Activated CD4-positive, alpha-beta T cell treated with anti-CD3 and anti-CD28 coated beads, Interleukin-2, amount 50 U/mL, for 16 hours (primary cell): ENCODE results near the gene ACTN4.
"Not testable (repeated sequence)": the region's sequence is repeated elsewhere in the genome, so short reads cannot be mapped to it uniquely, and the experiment has no call there.

Experiments
- DNase-seq: peaks from one replicate; pipeline ENCODE4 v3.0.0-alpha.2; 2020

ACTN4 gene

DNA sequence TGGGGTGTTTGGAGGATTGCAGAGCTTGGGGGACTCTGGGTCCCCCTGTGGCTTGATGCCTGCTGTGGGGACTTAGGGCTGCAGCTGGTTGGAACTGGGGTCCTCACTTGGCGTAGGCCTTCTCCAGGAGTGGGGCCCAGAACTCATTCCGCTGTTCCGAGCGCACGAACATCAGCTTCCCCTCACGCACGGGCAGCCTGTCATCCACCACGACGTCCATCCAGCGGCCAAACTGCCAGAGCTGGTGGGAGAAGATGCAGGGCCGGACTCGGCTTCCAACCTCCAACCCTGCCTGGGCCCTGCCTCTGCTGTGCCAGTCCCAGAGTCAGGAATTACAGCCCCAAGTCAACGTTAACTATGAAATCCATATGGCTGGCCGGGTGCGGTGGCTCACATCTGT lies 94.2 kb downstream of the ACTN4 start:
- DNase-seq, result no peak

DNA sequence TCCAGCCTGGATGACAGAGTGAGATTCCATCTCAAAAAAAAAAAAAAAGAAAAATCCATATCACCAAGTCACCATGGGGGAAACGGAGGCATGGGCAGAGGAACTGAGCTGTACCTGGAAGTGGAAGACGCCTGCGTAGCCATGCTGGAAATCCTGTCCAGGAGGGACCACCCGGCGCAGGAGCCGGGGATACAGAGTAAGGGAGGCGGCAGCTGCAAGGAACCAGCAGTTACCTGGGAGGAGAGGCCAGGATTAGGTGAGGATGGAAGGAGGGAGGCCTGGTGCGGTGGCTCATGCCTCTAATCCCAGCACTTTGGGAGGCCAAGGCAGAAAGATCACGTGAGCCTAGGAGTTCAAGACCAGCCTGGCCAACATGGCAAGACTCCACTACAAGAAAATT lies 94.8 kb downstream of the ACTN4 start:
- no peak for DNase-seq

DNA sequence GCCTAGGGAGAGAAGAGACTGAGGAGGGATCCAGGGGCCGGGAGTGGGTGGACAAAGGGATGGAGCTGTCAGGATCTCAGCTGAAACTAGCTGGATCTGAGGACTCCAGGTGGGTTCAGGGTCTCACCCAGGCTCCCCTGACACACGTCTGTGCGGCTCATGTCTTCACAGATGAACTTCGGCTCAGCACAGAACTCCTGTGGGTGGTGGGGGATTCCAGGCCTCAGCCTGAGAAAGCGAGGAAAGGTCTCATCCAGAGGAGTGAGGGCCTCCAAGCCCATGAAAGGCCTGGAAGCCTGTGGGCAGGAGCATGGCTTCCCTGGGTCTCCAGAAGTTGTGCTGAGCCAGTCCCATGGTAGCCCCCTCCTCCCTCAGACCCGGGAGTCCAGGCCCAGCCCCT lies 95.5 kb downstream of the ACTN4 start:
- DNase-seq, result no peak

DNA sequence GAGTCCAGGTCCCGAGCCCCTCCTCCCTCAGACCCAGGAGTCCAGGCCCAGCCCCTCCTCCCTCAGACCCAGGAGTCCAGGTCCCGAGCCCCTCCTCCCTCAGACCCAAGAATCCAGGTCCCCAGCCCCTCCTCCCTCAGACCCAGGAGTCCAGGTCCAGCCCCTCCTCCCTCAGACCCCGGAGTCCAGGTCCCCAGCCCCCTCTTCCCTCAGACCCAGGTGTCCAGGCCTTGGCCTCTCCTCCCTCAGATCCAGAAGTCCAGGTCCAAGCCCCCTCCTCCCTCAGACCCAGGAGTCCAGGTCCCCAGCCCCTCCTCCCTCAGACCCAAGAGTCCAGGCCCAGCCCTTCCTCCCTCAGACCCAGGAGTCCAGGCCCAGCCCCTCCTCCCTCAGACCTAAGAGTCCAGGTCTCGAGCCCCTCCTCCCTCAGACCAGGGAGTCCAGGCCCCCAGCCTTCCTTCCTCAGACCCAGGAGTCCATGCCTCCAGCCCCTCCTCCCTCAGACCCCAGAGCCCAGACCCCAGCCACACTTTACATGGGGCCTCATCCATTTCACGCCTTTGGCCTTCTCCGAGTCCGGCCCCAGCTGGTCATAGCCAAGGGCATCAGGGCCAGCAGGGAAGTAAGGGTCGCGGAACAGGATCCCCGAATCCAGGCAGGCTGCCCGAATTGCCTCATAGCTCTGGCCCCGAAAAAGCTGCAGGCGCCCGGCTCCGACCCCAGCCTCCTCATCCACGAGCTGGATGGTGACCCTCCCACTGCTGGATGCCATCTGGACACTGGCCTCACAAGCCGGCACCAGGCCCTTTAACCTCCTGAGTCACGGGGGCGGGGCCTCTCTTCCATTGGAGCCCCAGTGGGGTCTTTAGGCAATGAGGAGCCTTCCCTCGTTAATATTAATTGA lies 96.2 kb downstream of the ACTN4 start:
- no peak for DNase-seq

DNA sequence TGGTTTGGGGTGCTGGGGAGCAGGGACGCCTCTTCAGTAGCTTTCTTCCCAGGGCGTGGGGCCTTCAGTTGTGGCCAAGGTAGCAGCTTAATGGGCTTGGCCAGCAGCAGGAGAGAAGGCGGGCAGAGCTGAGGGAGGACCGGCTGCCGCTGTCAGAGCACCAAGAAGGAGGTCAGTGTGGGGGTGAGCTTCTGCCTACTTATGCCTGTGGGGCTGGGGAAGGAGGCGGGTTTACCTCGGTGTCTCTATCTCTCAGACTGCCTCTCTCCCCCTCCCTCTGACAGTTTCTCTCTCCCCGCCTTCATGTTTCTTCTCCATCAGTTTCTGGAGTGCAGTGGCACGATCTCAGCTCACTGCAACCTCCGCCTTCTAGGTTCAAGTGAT lies 96.8 kb downstream of the ACTN4 start, which contains the start of gene CAPN12:
TSS of gene CAPN12 (minus strand) at position 177 of the 384 bp plus-strand sequence. CDS start 309 bp downstream, outside the sequence.
- no peak for DNase-seq

DNA sequence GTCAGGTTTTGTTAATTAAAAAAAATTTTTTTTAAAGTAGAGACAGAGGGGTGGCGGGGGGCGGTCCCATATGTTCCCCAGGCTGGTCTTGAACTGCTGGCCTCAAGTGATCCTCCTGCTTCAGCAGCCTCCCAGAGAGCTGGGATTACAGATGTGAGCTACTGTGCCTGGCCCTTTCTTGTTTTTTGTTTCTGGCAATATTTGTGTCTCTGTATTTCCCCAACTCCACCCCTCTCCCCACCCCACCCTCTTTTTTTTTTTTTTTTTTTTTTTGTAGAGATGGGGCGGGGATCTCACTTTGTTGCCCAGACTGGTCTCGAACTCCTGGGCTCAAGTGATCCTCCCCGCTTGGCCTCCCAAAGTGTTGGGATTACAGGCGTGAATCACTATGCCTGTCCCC lies 97.4 kb downstream of the ACTN4 start:
- DNase-seq, result no peak

DNA sequence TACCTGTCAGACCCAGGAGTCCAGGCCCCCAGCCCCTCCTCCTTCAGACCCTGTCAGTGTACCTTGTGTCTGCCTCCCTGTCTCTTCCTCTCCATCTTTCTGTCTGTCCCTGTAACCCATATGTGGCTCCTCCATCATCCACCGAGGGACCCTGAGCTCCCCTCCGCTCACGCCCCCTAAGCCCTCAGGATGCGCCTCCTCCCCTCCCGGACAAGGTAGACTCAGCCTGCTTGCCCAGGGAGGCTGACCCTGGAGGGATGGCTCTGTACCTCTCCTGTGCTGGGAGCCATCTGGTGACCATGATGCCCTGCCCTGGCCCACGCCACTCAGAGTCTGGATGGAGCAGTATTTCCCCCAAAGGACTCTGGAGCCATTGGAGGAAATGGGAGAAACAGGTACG lies 97.9 kb downstream of the ACTN4 start:
- no peak for DNase-seq

DNA sequence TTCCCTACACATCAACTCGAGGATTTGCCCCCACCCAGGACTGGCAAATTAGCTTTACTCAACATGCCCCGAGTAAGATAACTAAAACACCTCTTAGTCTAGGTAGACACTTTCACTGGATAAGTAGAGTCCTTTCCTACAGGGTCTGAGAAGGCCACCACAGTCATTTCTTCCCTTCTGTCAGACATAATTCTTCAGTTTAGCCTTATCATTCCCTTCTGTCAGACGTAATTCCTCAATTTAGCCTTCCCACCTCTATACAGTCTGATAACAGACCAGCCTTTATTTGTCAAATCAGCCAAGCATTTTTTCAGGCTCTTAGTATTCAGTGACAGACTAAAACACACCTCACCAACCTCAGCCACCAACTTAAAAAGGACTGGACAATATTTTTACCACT lies 106.3 kb downstream of the ACTN4 start:
- not testable (repeated sequence) for DNase-seq

DNA sequence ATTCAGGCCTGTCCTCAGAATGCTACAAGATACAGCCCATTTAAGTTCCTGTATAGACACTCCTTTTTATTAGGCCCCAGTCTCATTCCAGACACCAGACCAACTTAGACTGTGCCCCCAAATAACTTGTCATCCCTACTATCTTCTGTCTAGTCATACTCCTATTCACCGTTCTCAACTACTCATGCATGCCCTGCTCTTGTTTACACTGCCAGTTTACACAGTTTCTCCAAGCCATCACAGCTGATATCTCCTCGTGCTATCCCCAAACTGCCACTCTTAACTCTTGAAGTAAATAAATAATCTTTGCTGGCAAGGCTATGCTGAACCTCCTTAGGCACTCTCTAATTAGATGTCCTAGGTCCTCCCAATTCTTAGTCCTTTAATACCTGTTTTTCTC lies 106.7 kb downstream of the ACTN4 start:
- not testable (repeated sequence) for DNase-seq

DNA sequence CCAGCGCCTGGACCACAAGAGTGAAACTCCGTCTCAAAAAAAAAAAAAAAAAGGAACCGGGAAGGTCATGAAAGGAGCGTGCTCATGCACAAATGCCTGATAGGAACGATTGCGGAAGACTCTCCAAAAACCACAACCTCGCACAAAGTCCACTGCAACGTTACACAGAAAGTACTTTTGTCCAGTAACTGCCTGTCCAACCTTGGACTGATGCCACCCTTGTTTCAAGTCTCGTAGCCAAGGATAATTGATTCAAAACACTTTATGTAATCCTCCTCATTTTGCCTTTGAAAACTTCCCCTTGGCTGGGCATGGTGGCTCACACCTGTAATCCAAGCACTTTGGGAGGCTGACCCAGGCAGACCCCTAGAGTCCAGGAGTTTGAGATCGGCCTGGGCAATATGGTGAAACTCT lies 112.1 kb downstream of the ACTN4 start:
- no peak for DNase-seq

DNA sequence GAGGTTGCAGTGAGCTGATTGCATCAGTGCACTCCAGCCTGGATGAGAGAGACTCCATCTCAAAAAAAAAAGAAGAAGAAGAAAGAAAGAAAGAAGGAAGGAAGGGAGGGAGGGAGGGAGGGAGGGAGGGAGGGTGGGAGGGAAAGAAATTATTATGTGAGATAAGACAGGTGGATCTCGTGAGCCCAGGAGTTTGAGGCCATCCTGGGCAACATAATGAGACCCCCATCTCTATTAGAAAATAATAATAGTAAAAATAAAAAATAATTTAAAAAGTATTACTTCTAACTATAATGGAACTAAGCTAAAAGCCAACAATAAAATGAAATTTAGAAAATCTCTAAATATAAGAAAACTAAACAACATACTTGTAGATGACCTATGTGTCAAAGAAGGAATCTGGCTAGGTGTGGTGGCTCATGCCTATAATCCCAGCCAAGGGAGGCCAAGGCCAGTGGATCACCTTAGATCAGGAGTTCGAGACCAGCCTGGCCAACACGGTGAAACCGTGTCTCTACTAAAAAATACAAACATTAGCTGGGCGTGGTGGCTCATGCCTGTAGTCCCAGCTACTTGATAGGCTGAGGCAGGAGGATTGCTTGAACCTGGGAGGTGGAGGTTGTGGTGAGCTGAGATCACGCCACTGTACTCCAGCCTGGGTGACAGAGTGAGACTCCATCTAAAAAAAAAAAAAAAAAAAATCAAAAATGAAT lies 113.5 kb downstream of the ACTN4 start:
- DNase-seq, result not testable (repeated sequence)

DNA sequence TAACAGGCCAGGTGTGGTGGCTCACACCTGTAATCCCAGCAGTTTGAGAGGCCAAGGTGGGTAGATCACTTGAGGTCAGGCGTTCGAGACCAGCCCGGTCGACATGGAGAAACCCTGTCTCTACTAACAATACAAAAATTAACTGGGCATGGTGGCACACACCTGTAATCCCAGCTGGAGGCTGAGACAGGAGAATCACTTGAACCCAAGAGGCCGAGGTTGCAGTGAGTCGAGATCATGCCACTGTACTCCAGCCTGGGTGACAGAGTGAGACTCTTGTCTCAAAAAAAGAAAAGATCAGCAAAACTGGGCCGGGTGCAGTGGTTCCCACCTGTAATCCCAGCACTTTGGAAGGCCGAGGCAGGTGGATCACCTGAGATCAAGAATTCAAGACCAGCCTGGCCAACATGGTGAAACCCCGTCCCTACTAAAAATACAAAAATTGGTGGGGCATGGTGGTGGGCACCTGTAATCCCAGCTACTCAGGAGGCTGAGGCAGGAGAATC lies 114.5 kb downstream of the ACTN4 start:
- DNase-seq, result not testable (repeated sequence)

DNA sequence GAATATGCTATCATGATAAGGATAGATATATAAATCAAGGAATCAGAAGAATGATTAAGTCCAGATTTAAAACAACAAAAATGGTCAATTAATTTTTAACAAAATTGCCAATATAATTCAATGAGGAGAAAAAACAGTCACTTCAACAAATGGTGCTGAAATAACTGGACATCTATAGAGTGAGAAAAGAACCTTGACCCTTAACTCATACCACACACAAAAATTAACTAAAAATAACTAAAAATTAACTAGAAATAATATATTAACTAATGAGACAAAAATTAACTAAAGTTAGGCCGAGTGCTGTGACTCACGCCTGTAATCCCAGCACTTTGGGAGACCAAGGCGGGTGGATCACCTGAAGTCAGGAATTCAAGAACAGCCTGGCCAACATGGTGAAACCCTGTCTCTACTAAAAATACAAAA lies 116.4 kb downstream of the ACTN4 start:
- no peak for DNase-seq

DNA sequence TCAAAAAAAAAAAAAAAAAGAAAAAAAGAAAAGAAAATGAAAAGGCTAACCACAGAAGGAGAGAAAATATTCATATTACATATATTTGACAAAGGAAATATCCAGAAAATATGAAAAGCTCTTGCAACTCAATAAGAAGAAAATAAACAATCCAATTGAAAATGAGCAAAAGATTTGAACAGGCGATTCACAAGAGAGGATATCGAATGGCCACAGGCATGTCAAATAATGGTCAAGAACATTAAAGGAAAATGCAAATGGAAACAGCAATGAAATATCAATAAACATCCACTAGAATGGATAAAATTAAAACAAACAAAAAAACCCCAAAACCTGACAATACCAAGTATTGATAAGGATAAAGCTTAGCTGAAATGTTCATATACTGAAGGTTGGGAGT lies 117.8 kb downstream of the ACTN4 start:
- no peak for DNase-seq

DNA sequence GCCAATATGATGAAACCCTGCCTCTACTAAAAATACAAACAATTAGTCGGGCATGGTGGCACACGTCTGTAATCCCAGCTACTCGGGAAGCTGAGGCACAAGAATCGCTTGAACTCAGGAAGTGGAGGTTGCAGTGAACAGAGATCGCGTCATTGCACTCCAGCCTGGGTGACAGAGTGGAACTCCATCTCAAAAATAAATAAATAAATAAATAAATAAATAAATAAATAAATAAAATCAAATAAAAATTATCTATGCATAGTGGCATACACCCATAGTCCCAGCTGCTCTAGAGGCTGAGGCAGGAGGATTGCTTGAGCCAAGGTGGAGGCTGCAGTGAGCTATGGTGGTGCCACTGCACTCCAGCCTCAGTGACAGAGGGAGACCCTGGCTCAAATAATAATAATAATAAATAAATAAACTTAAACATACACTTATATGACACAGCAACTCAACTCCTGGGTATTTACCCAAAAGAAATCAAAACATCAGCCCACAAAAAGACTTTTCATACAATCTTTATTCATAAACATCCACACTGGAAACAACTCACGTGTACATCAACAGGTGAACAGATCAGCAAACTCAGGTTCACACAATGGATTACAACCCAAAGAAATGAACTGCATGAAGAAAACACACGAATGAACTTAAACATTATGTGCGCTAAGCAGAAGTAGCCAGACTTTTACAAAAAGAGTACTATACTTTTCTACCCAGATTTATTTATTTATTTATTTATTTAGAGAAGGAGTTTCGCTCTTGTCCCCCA lies 119.0 kb downstream of the ACTN4 start:
- no peak for DNase-seq

DNA sequence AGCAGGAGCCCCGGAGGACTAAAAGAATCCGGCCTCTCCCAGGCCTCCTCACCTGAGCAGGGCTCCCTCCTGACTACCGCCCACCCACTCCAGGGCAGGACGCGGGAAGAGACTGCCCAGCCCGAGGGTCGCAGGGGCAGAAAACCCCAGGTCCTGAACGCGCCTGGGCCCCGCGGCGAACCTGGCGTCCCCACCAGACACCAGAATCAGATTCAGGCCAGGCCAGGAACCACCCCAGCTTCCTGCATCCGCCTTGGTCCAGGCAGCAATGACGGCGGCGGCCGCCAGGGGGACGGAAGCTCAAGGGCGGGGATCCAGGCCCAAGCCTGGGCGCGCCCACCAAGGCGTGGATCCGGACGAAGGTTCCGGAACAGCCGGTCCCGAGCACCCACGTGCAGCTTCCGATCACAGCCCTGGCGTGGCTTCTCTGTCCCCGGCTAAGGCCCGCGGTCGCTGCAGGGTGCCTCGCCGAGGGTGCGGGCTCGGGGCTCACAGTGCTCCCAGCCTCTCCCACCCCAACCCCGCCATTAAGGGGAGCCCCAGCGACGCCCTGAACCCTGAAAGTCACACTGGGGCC lies 122.3 kb downstream of the ACTN4 start:
- DNase-seq, result peak; percentile 90

DNA sequence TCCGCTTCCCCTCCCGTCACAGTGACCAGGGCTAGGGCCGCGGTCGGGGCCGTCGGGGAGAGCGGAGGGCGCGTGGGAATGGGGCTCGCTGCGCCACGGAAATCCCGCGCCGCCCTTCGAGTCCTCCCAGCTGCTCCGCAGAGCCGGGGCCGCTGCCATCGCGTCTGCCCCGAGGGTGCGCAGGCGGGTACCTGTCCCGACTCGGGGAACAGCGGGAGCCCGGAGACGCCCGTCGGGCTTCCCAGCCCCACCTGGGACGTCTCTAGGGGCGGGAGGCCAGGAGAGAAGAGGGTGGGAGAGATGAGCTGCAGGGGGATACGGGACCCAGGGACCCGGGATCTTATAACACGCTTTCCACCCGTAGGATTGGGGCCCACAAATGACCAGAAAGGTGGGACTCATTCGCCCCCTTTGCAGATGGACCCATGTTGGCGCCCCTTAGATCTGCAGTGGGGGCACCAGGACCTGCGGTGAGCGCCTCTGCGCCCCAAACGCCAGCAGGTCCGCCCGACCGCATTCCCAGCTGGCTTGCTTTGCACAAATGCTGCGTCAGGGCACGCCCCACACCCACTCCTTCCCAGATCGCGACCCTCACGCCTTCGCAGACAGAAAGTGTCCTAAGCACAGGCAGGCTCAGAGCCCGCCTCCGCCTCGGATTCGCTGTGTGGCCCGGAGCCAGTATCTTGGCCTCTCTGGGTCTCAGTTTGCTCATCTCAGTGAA lies 122.9 kb downstream of the ACTN4 start:
- not testable (repeated sequence) for DNase-seq

DNA sequence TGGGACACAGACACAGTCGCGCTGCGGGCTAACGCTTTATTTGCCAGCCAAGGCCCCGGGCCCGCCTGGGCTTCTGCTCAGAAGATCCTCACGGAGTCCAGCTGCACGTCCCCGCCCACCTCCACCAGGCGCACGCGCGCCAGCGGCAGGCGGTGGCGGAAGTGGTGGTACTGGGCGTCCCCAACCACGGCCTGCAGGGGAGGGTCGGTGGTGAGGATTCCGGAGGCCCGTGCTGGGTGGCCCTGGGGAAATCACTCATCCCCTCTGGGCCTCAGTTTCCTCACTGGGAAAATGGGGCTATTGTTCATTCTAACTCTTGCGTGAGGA lies 123.5 kb downstream of the ACTN4 start:
- not testable (repeated sequence) for DNase-seq

DNA sequence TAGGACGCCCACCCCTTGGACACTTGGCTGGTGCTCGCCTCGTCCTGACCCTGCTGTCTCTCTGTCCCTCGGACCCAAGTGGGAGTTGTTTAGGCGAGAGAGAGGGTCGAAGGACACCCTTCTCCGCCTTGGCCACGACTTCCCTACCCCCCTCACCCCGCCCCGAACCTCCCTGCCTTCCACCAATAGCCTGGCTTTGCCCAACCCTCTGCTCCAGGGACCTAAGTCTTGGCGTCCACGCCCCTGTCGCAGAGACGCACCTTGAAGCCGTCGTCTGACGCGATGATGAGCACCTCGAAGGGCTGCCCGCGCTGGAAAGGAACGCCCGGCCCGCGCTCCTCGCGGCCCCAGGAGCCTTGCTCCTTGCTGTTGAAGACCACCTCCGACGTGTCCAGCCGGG lies 124.1 kb downstream of the ACTN4 start:
- DNase-seq, result not testable (repeated sequence)

DNA sequence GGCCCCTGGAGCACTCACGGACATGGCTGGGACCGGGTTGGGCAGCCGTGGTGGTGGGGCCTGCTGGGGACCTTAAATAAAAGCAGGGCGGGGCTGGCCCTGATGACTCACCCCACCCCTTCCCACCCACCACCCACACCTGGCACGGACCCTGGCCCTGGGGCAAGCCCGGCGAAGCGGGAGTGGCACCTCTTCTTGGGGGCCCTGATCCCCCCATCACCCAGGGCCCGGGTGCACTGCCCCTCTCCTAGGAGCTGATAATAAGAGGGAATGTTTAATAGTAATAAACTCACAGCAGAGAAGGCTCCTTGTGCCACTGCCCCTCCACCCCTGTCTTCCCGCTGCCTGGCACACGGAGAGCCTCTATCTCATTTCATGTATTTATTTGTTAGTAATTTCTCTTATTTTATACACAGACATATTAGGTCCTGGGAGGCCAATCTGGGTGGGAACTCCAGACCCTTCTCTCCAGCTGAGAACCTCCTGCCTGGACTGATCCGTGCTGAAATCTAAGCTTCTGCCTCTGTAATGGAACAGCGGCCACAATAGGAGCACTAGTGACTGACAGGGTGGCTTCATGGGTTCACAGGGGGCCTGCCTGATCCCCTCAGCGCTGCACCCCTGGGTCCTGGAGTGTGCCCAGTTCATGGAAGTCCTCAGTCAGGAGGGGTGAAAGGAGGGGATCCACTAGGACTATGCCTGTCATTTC lies 126.2 kb downstream of the ACTN4 start, which contains the start of gene LGALS7:
TSS of gene LGALS7 (minus strand) at position 49 of the 709 bp plus-strand sequence. CDS start at position 24, 25 bp downstream.
- no peak for DNase-seq
